Smooth muscle cell (in vitro differentiated cells): ENCODE results near the gene C16orf46. TPM values are rescaled to one million over a fixed set of nuclear protein-coding genes. Genes with fewer than 3 reads are reported as not detected.

Source experiments
- DNase-seq: peaks from one replicate; lab custom pipeline; 2025; ENCODE audit not compliant: unreplicated experiment; lab: John Stamatoyannopoulos, UW
- H2AFZ ChIP-seq: fragments of 200-600 bp; sonication (generic); 2 replicates; pipeline ENCODE4 v1.6.0; 2016; ENCODE audit warnings: antibody characterized with exemption, low read depth, mild to moderate bottlenecking
- H3F3A ChIP-seq: fragments of 200-600 bp; sonication (generic); 2 replicates; pipeline ENCODE4 v1.6.0; 2017; ENCODE audit warnings: antibody characterized with exemption, low read depth
- H3K27ac ChIP-seq: fragments of 200-600 bp; sonication (generic); 2 replicates; pipeline ENCODE4 v1.5.1; 2016; ENCODE audit warnings: low read depth, mild to moderate bottlenecking
- H3K27me3 ChIP-seq: fragments of 200-600 bp; sonication (generic); 2 replicates; pipeline ENCODE4 v1.6.1; 2016; ENCODE audit warnings: low read depth, mild to moderate bottlenecking
- H3K36me3 ChIP-seq: fragments of 200-600 bp; sonication (generic); 2 replicates; pipeline ENCODE4 v1.5.1; 2016; ENCODE audit warnings: low read depth
- H3K4me1 ChIP-seq: fragments of 200-600 bp; sonication (generic); 2 replicates; pipeline ENCODE4 v1.5.1; 2016; ENCODE audit warnings: low read depth
- H3K4me2 ChIP-seq: fragments of 200-600 bp; sonication (generic); 2 replicates; pipeline ENCODE4 v1.6.0; 2016; ENCODE audit warnings: mild to moderate bottlenecking
- H3K4me3 ChIP-seq: fragments of 200-600 bp; sonication (generic); 2 replicates; pipeline ENCODE4 v1.5.1; 2016; ENCODE audit warnings: mild to moderate bottlenecking
- H3K79me2 ChIP-seq: fragments of 200-600 bp; sonication (generic); 2 replicates; pipeline ENCODE4 v1.6.0; 2016; ENCODE audit warnings: low read depth, mild to moderate bottlenecking
- H3K9ac ChIP-seq: fragments of 200-600 bp; sonication (generic); 2 replicates; pipeline ENCODE4 v1.6.0; 2016; ENCODE audit warnings: low read depth
- H3K9me3 ChIP-seq: fragments of 200-600 bp; sonication (generic); replicated peaks from 2 replicates; pipeline ENCODE4 v1.5.1; 2016; ENCODE audit warnings: low read depth
- H4K20me1 ChIP-seq: fragments of 200-600 bp; sonication (generic); 2 replicates; pipeline ENCODE4 v1.6.0; 2016; ENCODE audit warnings: low read depth
- WGBS: methylation state at CpG from one replicate; pipeline ENCODE4 v1.1.7; 2016; ENCODE audit warnings: low lambda C conversion rate; 5-methylcytosine and 5-hydroxymethylcytosine counted together
- polyA plus RNA-seq: library from polyadenylated mRNA; unstranded; fragments of >200 nt; fragmentation: Nextera tagmentation; extraction: Ambion mirVana; gene quantifications from 2 replicates; pipeline ENCODE4 v1.2.1, GENCODE V29; 2016
- total RNA-seq: library from RNA; depleted of rRNA; stranded (reverse); fragments of >200 nt; gene quantifications from 2 replicates; pipeline ENCODE4 v1.2.3, GENCODE V29; 2014
- TF ChIP-seq, protein P1 (sequence below): fragments of 200-600 bp; sonication (generic); IDR thresholded peaks from 2 replicates; pipeline ENCODE4 v1.5.1; 2017; ENCODE audit warnings: borderline replicate concordance, mild to moderate bottlenecking, antibody characterized with exemption; ENCODE audit not compliant: insufficient read depth, poor library complexity, severe bottlenecking

C16orf46 gene
- total RNA-seq (0.76 and 4.5 TPM in 2 replicates), polyA plus RNA-seq (0.69 and 1.1 TPM in 2 replicates)

DNA sequence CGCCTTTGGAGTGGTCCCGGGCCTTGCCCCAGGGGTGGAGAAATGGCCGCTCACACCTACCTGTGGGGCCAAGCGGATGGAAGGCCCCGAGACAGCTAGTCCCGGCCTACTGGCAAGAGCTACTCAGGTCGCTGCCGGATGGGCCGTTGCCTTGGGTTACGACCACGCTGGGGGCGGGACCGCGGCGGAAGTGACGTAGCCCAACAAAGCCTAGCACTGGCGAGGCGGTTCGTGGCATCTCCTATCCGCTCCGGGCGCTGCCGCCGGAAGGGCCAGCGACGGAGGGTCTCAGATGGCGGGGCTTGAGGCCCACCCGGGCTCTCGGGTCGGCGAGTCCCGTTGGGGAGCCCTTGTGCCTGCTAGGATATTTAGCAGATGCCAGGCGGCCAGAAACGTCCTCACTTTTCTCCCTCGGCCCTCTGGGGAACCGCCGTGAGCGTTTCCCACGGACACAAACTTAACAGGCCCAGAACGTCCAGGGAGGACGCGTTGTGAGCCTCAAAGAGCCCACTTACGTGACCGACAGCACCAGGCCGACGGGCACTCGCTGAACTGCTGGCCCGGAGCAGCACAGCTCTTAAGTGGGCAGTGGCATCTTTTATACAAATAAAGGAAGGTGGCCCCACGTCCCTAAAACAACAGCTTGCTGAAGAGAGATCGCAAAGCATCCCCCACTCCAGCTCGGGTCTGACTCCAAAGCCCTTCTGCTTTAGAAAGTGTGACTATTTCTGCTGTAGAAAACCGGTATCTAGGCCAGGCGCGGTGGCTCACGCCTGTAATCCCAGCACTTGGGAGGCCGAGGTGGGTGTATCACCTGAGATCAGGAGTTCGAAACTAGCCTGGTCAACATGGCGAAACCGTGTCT lies at the start of gene C16orf46:
Gene C16orf46, minus strand, starts transcription at position 163 of the 865 bp plus-strand sequence. CDS start 13,283 bp downstream, outside the sequence.
- TF ChIP-seq, protein P1, sequence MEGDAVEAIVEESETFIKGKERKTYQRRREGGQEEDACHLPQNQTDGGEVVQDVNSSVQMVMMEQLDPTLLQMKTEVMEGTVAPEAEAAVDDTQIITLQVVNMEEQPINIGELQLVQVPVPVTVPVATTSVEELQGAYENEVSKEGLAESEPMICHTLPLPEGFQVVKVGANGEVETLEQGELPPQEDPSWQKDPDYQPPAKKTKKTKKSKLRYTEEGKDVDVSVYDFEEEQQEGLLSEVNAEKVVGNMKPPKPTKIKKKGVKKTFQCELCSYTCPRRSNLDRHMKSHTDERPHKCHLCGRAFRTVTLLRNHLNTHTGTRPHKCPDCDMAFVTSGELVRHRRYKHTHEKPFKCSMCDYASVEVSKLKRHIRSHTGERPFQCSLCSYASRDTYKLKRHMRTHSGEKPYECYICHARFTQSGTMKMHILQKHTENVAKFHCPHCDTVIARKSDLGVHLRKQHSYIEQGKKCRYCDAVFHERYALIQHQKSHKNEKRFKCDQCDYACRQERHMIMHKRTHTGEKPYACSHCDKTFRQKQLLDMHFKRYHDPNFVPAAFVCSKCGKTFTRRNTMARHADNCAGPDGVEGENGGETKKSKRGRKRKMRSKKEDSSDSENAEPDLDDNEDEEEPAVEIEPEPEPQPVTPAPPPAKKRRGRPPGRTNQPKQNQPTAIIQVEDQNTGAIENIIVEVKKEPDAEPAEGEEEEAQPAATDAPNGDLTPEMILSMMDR, result no peak
- 15% methylated on average over 59 of the region's 59 CpGs for WGBS
- H4K20me1 ChIP-seq, result no peaks in the 10 kb centered on the region
- DNase-seq, result peak; percentile 99
- peak within 1 kb of the TSS; percentile 99 for H3K27ac ChIP-seq
- peak within 1 kb of the TSS; percentile 95 for H3K9ac ChIP-seq
- H2AFZ ChIP-seq, result peak within 1 kb of the TSS; percentile 80
- H3F3A ChIP-seq, result peaks cover 14% of the 10 kb centered on the region
- peak within 1 kb of the TSS; percentile 91 for H3K4me2 ChIP-seq
- peak within 1 kb of the TSS; percentile 74 for H3K4me3 ChIP-seq
- no peaks in the 10 kb centered on the region for H3K27me3 ChIP-seq
- no peaks in the 10 kb centered on the region for H3K79me2 ChIP-seq
- H3K4me1 ChIP-seq, result peaks cover 5% of the 10 kb centered on the region
- no peaks in the 10 kb centered on the region for H3K36me3 ChIP-seq
- H3K9me3 ChIP-seq, result no peaks in the 10 kb centered on the region

DNA sequence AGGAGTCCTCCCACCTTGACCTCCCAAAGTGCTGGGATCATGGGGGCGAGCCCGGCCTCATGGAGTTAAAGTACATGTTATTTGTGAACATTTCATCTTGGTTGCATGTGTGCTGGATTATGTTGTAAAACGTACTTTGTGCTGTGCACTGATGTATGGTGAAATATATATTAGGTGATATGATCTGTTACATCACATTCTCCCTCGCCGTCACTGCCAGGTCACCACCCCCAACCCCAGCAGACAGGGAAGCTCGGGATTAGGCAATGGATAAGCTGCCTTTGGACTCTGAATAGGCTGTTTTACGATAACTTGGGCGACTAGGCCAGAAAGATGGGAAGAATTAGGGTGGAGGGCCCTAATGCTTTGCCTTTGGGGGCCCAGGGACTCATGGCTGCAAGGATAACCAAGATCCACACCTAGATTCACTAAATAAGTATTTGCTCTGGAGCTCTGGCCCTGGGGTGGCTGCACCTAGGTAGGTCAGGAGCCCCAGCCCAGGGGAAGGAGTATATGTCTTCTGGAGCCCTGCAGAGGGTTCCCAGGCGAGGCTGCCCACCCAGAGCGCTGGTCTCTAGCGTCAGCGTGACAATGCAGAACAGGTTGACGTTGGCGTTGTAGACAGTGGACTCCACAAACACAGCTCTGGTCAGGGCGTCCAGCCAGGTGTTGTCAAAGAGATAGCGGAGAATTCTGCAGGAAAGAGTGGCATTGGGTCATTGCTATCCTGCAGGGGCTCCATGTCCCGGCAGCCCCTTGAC lies 46.2 kb upstream of the C16orf46 start:
- TF ChIP-seq, protein P1, result no peak
- H3K4me3 ChIP-seq, result no peak overlapping the region
- no peaks in the 10 kb centered on the region for H3K9me3 ChIP-seq
- H3K27me3 ChIP-seq, result peaks cover 4% of the 10 kb centered on the region
- H3K79me2 ChIP-seq, result no peaks in the 10 kb centered on the region
- no peak overlapping the region for H3K9ac ChIP-seq
- no peaks in the 10 kb centered on the region for H3K36me3 ChIP-seq
- WGBS, result 89% methylated on average over 17 of the region's 17 CpGs
- H4K20me1 ChIP-seq, result no peaks in the 10 kb centered on the region
- no peak overlapping the region for H2AFZ ChIP-seq
- no peaks in the 10 kb centered on the region for H3K4me1 ChIP-seq
- H3K27ac ChIP-seq, result no peak overlapping the region
- H3F3A ChIP-seq, result no peaks in the 10 kb centered on the region
- H3K4me2 ChIP-seq, result no peak overlapping the region
- no peak for DNase-seq

DNA sequence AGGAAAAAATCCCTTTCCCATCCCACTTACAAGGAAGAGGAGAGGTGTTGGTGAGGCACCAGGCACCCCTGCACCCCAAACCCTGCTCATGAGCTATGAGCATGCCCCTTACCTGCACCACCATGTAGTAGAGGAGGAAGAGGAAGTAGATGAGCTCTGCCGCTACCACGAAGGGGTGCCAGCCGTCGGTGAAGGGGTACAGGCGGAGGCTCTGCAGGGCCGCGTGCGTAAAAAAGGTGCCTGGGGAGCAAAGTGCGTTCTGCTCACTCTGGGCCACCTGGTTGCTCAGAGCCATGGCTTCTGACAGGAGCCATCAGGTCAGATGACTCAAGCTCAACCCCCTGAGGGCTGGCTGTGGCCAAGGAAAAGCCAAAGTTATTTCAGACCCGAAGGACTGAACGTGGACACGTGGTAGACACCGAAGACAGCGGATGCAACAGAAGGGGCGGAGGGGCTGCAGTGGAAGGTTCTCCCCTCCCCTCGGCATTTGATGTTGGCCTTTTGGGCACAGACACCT lies 44.5 kb upstream of the C16orf46 start:
- no peak overlapping the region for H3K4me2 ChIP-seq
- 90% methylated on average over 16 of the region's 16 CpGs for WGBS
- TF ChIP-seq, protein P1, result no peak
- H2AFZ ChIP-seq, result no peak overlapping the region
- no peaks in the 10 kb centered on the region for H3K79me2 ChIP-seq
- no peaks in the 10 kb centered on the region for H4K20me1 ChIP-seq
- H3K4me3 ChIP-seq, result no peak overlapping the region
- no peak overlapping the region for H3K27ac ChIP-seq
- H3K36me3 ChIP-seq, result no peaks in the 10 kb centered on the region
- H3K9ac ChIP-seq, result no peak overlapping the region
- H3F3A ChIP-seq, result no peaks in the 10 kb centered on the region
- no peaks in the 10 kb centered on the region for H3K9me3 ChIP-seq
- H3K27me3 ChIP-seq, result peaks cover 4% of the 10 kb centered on the region
- DNase-seq, result no peak
- H3K4me1 ChIP-seq, result no peaks in the 10 kb centered on the region
